Activated CD8-positive, alpha-beta memory T cell treated with anti-CD3 and anti-CD28 coated beads, Interleukin-2, amount 50 U/mL, for 48 hours (primary cell): ENCODE results near the gene SCN10A.

Experiments
- DNase-seq: peaks from one replicate; pipeline ENCODE4 v3.0.0-alpha.2; 2020

The SCN10A gene

DNA sequence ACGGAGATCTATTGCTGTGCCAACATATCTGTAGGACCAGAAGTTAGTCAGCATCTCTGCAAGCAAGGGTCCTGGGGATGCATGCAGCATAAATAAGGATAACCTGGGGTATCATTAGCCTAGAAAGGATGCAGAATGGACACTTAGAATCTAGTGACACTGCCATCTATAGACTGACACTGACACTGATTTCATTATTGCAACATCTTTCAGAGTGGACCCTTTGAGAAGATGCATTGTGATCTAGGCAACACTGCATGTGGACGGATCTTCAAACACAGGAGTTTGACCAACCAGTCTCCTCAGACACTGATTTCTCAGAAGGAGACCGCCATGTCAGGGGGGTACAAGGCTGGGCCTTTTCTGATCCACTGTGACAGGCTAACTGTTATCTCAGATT, 52.4 kb downstream of the SCN10A start:
- no peak for DNase-seq

DNA sequence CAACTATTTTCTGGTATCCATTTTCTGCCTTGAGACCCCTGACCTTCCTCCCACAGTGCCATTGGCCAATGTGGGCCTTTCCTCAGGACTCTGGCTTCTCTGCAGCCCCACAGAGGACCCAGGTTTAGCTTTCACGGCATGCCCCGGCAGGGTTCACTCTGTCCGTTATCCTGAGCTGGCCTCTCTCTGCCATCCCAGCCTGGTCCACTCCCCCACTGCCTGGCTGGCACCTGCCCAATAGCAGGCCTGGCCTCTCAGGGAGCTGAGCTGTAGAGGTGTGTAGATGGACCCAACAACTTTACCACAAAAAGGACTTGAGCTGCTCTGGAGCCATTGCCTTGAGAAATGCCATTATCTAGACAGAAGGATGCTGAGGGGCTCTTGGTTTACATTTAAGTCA, 57.5 kb downstream of the SCN10A start:
- DNase-seq: no peak

DNA sequence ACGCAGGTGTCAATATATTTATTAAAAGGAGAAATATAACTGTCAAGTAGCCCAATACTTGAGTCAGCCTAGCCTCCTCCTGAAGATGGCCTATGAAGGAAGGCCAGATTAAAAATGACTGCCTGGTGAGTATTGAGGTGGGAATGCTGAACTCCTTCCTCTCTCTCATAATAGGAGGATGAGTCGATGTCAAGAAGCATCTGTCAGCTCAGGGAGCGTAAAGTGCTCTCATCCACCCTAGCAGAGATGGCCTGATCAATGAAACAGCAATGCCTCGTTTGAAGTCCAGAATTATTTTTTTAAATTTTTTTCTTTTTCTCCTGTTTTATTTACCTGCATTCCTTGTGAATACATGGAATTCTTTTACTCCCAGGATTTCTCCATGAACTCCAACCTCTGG, 58.3 kb downstream of the SCN10A start:
- no peak for DNase-seq

DNA sequence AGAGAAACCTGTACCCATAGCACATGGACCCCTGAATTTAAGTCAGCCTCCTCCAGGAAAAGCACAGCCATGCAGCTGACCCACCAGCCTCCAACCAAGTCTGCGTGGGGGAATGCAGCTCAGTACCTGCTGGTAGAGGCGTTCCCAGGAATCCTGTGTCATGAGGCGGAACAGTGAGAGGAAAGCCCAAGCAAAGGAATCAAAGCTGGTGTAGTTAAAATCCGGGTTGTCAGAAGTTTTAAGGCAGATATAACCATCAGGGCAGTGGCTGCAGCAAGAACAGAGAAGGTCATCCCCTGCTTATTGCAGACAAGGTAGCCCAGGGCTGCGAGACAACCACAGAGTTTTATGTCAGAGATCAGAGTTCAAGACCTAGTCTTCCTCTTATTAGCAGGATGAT, 59.1 kb downstream of the SCN10A start:
- DNase-seq: no peak

DNA sequence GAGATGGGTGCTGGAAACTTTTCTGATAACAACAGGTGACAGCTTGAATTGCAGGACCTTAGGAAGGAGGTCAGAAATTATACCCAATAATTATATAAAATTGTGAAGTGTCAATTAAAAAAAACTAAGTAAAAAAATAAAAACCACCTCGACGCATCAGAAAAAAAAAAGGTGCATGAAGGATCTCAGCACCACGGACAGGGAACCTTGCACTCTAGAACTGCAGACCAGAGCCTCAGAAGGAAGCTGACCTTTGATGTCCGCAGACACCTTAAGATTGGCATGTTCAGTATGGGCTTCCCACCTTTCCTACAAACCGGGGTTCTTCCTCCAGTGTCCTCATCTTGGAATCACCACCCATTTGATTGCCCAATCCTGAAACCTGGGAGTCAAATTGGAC, 60.9 kb downstream of the SCN10A start:
- DNase-seq: no peak

DNA sequence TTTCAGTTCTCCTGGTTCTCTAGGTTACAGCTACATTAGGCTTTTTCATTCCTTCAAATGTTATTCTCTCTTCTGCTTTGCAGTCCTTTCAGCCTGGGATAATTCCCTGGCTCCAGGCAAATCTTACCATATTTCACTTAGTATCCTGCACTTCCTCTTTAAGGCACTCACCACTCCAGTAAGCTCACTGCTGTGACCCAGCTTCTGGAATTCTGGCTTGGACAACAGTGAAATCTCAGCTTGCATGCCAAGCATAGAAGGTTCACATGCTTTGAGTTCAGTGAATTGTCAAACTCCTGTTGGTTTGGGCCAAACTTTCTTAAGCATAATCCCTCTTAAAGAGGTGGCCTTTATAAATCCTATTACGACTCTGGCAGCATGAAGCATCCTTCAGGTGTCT, 69.4 kb downstream of the SCN10A start:
- DNase-seq: no peak

DNA sequence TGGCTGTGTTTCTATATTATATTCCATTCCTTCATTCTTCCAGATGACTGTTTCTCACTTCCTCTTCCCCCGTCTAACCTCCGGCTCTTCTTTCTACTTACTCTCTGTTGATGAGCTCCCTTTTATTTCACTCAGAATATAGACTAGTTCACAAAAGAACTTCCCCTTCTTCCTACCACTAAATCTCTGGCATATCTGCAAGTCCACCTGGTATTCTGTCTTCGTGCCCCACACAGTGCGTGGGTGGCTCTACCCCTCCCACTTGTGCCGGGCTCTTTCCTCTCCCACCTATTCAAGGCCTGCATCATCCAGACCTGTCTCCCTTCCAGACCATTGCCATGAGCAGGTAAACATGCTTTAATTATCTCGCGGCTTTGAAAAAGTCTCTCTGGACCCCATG, 73.0 kb downstream of the SCN10A start:
- no peak for DNase-seq

DNA sequence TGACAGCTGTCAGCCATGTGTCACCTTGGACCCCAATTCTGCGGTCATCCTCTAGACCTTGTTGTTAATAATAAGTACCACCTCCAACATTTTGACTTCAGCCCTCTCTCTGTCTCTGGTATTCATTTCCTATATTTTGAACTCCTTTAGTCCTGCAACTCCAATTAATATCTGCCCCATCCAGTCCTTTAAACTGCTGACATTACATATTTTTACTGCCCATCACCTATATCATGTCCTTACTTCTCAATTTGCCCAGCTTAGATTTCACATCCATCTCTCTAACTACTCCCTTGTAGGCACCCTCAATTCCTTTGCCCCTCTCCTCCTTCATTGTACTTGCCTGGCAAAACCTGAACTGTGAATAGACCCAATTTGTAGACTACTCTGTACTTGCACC, 73.5 kb downstream of the SCN10A start:
- no peak for DNase-seq

DNA sequence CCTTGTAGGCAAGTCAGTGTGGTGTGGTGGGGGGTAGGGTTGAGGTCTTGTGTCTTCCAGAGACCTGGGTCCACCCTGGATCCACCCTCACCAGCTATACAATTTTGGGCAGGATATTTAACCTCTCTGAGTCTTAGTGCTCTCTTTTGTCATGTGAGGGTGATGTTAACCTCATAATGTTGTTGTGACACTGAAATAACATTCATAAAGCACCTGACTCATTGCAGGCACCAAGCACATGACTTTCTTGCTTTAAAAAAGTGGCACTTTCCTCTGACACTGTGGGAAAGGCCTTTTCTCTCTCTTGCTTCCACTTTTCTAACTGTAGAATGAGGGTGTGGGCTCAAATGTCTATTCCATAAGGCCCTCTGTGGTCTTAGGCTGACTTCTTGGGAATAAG, 75.5 kb downstream of the SCN10A start:
- DNase-seq: no peak

DNA sequence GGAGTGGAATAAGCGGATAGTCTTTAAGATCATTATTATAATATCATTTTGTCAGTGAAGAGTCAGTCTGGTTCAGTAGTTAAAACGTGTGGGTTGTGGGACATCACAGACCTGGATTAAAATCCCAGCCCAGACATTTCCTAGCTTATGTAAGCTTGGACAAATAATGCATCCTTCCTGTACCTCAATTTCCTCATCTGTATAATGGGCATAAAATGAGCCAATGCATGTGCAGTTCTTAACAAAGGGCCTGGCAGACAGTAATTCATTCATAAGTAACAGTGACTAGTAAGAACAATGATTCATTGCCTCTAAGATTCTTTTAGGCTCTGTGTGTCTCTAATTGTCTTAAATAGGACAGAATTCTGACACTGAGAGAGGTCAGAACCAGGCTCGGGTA, 76.1 kb downstream of the SCN10A start:
- DNase-seq: no peak

DNA sequence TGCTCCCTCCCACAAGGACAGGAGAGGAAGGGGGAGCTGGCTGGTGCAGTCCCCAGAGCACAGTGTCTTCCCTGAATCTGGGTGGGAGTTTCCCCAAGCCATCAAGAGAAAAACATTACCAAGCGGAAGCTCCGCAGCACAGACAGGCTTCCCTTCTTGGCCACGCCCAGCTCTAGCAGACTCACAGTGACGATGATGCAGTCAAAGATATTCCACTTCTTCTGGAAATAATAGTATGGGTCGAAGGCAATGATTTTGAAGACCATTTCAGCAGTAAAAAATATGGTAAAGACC, 76.7 kb downstream of the SCN10A start:
- no peak for DNase-seq

DNA sequence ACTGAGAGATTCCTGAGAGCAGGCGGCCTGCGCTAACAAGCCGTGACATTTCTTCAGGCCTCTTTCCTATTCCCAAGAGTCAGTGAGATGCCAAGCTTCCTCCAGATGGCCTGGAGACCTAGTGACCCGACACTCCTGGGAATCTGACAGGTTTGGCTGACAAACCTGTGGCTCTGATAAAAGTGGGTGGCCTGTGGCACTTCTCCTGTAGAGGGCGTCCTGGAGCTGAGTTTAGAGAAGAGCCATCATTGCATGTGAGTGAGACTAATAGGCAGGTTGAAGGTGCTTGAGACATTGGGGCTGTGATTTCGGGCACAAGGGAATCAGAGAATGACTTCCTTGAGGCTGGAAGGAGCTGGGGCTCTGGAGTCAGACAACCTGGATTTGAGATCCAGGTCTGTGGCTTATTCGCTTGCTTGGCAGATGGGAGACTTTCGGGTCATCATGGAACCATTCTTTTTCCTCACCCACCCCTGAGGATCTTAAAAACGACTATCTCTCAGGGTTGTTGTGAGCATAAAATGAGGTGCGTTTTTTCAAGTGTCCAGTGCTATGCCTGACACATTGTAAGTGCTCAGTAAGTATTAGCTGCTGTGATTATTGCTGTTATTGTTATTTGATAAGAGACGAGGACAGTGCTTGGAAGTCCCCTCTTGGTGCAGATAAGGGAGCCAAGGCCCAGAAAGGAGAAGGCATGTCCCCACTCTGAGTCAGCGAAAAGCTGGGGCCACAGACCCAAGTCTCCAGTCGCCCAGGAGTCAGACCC, 77.2 kb downstream of the SCN10A start:
- DNase-seq: peak; percentile 71

DNA sequence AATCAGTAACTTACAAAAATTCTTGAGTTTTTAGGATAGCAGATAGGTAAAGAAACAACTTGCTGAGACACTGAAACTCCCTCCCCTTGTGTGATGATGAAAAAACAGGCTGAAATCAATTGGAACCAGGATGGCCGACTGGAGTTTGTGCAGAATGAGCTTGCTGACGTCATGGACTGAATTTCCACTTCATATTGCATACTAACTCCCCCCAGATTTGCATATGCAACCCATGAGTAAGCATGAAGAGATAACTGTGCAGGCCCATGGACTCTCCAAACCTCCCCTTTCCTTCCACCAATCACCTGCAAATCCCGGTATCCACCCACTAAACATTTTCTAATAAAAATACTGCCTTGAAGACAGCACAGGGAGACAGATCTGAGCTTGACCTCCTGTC, 84.5 kb downstream of the SCN10A start:
- DNase-seq: no peak

DNA sequence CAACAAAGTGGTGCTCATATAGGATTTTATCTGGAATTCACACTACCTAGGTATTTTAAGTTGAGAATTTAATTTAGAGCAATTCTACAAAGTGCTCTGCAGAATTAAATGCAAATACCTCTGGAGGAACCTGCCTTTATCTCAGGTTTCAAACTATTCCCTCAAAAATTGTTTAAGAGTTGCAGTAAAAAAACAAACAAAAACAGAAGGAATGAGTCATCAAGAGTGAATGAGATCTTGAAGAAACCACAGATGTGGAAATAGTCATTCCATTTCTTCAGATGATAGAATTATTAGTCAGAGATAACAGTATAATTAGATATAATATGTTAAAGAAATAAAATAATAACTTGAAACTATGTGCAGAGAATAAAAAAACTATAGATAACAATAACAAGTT, 85.7 kb downstream of the SCN10A start:
- no peak for DNase-seq

DNA sequence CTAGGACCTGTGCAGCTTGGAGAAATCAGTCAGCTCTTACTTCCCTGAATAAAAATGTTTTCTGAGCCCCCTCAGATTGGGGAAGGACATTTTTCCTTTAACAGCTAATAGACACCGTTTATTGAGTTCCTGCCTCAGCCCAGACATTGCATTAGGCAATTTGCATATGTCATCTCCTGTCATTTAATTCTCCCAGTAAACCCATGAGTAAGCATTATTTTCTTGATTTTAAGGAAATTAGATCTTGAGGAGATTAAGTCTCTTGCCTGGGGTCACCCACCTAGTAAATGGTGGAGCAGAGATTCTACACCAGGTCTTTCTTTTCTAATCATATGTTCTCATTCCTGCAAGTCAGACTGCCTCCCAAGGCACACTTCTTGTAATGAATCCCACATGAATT, 88.0 kb downstream of the SCN10A start:
- no peak for DNase-seq

DNA sequence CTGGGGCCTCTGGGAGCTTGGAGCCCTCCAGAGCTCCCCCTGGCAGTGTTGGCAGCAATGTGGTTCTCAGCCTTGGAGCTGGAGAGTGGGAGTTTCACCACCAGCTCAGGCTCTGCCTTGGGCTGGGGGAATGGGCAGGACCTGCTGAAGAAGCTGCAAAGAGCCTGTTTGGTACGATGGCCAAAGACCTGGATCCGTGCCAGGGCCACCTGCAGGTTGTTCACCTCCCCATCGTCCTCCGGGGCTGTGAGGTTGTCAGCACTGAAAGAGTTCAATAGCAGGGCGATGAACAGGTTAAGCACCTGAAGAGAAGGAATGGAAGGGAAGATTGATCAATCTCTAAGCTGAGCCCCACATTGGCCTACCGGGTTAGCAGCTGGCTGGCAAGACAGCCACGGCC, 89.3 kb downstream of the SCN10A start:
- DNase-seq: no peak

DNA sequence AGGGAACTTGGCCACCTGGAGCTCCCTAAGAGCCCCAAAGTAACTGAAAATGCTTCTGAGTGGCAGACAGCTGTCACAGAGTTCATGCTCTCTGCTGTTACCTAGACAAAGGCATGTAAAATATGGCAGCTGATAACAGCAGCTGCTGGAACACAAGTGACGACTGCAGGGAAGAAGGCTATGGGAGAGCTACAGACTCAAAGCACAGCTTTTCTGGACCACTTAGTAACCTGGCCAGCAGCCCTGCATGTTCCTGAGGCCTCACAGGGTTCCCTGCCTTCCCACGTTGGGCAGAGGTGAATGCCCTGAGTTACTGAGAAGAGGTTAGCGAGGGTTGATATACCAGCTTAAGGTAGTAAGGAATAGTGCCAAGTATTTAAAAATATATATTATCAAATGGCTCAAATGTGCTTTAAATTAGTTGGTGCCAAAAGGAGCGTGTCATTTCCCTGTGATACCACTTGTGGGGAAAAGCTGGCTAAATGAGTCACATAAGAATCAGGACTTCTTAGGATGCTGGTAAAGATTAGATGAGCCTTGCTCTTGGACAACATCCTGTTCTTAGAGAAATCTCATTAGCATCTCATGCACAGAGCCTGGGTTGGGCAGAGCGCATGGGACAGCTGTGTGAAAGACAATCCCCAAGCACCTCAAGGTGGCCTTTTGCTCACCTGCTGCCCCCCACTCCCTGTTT, 90.1 kb downstream of the SCN10A start:
- DNase-seq: no peak

DNA sequence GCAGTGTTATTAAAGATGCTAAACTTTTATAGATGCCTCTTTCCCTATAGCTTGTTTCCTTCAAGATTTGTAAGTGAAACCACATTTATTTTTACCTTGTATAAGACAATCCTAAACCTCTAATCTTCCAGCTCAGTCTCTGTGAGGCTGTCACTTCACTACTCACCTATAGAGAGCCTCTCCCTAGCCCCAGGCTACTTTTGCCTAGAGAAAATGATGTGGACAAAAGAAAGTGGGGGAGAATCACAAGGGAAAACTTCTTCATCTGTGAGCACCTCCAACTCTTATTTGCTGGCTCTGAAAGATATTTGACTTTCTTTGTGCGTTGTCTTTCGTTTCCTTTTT, 91.7 kb downstream of the SCN10A start:
- DNase-seq: no peak

DNA sequence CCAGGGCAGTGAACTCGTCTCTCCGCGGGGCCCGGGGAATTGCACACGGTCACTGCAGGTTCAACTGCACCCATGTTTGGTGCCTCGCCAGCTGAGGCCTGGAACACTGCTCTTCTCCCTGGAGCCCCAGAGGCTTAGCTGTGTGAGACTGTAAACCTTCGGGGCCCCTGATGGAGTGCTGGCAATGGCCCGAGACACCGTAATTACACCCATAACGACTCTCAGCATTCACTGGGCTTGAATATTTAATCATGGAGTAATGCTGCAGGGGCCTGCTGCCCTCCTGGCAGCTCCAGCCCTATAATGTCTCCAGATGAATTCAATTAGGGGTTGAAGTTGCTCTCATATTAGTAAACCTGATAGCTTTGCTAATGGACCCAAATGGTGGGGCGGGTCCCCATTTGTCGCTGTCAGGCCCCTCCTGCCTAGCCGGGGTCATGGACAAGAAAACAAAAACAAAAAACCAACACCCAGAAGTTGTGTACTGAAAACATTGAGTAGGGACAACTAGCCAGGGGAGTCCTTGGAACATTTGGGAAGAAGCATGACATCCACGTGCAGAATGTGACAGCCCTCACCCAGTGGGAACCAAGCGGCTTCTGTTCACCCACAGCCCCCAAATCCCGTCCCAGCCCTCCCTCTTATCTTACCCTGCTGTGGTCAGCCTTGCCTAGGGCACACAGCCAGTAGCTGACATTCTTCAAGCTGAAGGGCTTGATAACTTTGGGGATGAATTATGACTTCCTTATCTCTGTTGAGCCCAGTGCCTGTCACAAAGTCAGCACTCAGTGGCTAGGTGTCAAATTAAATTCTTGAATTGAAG, 92.2 kb downstream of the SCN10A start:
- no peak for DNase-seq

DNA sequence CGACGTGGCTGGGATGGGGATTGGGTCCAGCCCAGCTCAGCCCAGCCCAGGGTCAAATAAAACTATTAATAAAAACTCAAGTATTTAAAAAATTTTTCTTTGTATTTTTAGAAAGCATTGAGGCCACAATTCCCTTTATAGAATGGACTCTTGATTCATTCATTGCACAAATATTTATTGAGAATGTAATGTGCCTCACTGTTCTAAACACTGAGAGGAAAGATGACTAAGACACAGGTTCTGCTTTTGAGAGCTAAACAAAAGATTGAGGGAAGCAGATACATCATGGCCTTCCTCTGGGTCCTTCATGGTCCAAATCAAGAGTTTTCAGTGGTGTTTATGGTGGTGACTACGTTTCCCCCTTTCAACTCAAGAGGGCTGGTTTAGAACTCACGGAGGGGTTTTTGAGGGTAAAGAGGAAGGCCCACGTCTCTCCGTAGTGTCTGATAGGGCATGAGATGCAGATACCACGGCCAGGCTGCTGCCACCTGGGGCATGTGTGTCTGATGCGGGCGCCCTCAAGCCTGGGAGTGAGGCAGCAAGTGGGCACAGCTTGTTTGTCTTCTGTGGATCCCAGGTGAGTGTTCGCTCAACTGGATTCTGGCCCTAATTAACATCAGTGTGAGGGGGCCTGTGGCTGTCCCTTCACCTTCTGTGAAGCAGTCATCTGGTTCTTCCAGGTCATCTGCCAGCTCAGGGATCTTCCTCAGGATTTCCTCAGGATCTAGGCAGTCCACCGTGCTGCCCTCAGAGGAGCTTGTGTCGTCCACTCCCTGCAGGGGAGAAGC, 93.0 kb downstream of the SCN10A start:
- DNase-seq: no peak

DNA sequence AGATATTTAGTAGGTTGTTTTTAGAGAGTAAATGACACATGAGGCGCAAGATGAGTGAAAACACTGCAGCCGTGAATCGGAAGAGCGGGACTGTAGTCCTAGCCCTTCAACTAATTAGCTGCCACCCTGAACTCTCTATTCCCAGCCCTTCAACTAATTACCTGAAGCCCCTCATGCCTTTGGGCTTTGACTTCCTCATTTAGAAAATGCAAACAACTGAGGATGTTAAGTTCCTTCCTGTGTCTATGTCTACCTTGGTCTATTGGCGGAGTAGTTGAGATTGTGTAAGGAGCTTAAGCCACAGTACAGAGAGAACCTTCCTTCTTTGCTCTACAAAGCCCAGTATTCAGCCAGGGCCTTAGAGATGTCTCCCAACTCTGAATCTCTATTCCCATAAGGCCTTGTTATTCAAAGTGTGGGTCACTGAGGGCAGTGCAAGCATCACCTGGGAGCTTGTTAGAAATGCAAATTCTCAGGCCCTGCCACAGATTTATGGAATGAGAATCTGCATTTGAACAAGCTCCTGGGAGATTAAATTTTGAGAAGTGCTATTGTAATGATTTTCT, 94.7 kb downstream of the SCN10A start:
- no peak for DNase-seq

DNA sequence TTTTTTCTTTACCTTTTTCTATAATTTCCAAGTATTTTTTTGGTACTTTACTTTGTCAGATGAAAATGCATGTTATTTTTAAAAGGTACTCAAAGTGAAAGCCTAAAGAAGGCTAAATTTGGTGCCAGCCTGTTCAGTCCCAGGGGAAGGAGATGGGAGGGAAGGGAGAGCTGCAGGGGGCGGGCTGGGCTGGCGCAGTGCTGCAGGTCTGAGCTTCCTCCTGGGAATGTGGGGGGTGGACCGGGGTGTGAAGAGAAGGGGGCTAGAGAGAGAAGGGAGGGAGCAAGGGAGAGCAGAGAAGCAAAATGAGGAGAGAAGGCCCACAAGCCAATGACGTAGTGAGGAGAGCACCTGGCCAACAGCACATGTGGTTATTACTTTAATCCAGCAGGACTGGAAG, 95.6 kb downstream of the SCN10A start:
- no peak for DNase-seq
